Testis (tissue), 3 donors: ENCODE results near the gene COQ7. TPM values are rescaled to one million over a fixed set of nuclear protein-coding genes. Genes with fewer than 3 reads are reported as not detected.

ENCODE experiments used
- polyA plus RNA-seq: library from polyadenylated mRNA; stranded (reverse); fragments of 350-450 nt; fragmentation: Illumina TruSeq; extraction: RNeasy Lipid Tissue Mini Kit (QIAGEN cat#74804); gene quantifications from one replicate; pipeline ENCODE4 v1.2.3, GENCODE V29; 2014; ENCODE audit warnings: low read depth, low replicate concordance; ENCODE audit not compliant: insufficient read depth
- total RNA-seq, 2 donors: library from RNA; depleted of rRNA; stranded (reverse); fragments of >200 nt; gene quantifications; one replicate each; pipeline ENCODE4 v1.2.3, GENCODE V29; 2016

Gene COQ7
- total and polyA plus RNA-seq, 3 donors from 2014 or later, result 42.0 to 58.4 (median 53.6) TPM

Other genes starting within 250 kb of the COQ7 start
- gene SMG1, start 141.2 kb upstream of the COQ7 start, total RNA-seq, result 100 to 1,000 TPM; 113 to 138 TPM
- 32.3 TPM for gene SMG1, start 141.2 kb upstream of the COQ7 start, polyA plus RNA-seq
- 10 to 100 TPM in 1 of 2 donors, 1 to 10 TPM in 1; 9.8 to 14.6 TPM for gene TMC7, start 83.7 kb upstream of the COQ7 start, total RNA-seq
- gene TMC7, start 83.7 kb upstream of the COQ7 start, polyA plus RNA-seq, result 33.0 TPM
- 10 to 100 TPM; 15.7 to 24.6 TPM for gene ITPRIPL2, start 46.4 kb downstream of the COQ7 start, total RNA-seq
- 8.5 TPM for gene ITPRIPL2, start 46.4 kb downstream of the COQ7 start, polyA plus RNA-seq
- gene SYT17, start 100.6 kb downstream of the COQ7 start, total RNA-seq, result 1 to 10 TPM; 3.1 to 3.7 TPM
- gene SYT17, start 100.6 kb downstream of the COQ7 start, polyA plus RNA-seq, result 0.75 TPM
- not detected for gene CLEC19A, start 218.1 kb downstream of the COQ7 start, total RNA-seq
- not detected for gene CLEC19A, start 218.1 kb downstream of the COQ7 start, polyA plus RNA-seq